ENCODE measurements around the gene AGFG1. TPM values are rescaled to one million over a fixed set of nuclear protein-coding genes. Genes with fewer than 3 reads are reported as not detected.

AGFG1 gene
- total RNA-seq, 4 donors from 2014 or later: 42.1 to 83.1 (median 53.5) TPM

DNA sequence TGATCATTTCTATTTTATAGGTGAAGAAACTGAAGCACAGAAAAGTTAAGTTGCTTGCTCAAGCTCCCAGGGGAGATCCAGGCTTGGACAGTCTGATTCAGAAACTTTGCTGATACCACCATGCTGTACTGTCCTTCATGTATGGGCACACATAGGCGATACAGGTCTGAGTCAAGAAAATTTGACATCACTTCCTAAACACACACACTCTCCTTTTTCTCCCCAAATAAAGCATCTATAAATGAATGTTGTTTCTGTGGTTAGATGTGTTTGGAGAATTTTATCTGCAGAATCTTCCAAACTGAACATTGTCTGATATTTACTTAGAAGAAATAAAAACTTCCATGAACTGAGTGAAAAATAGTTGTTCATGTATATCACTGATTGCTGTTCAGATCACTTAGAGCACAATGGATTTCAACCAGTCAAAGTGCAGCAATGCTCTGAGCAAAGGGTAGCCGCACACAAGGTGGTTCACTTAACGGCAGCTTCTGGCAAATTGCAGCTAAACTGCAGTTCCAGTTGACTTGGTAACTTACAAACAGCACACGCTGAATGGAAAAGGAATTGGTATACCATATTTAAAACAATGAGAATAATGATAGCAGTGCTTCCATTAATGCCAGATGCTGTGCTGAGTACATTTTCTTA lies 10.0 kb upstream of the AGFG1 start:
- WGBS, 2 donors: 84 to 91% methylated on average over 4 of the region's 4 CpGs
- H3K4me1 ChIP-seq: no peaks in the 10 kb centered on the region
- no peaks in the 10 kb centered on the region for H3K36me3 ChIP-seq
- no peak overlapping the region for H3K4me3 ChIP-seq
- no peaks in the 10 kb centered on the region for H3K27me3 ChIP-seq
- H3K27ac ChIP-seq: no peak overlapping the region
- H3K9me3 ChIP-seq: no peaks in the 10 kb centered on the region
- TF ChIP-seq, protein P1, sequence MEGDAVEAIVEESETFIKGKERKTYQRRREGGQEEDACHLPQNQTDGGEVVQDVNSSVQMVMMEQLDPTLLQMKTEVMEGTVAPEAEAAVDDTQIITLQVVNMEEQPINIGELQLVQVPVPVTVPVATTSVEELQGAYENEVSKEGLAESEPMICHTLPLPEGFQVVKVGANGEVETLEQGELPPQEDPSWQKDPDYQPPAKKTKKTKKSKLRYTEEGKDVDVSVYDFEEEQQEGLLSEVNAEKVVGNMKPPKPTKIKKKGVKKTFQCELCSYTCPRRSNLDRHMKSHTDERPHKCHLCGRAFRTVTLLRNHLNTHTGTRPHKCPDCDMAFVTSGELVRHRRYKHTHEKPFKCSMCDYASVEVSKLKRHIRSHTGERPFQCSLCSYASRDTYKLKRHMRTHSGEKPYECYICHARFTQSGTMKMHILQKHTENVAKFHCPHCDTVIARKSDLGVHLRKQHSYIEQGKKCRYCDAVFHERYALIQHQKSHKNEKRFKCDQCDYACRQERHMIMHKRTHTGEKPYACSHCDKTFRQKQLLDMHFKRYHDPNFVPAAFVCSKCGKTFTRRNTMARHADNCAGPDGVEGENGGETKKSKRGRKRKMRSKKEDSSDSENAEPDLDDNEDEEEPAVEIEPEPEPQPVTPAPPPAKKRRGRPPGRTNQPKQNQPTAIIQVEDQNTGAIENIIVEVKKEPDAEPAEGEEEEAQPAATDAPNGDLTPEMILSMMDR (IDR thresholded peaks at IDR 0.05): no peak
- TF ChIP-seq POLR2A (IDR thresholded peaks at IDR 0.05) (no peak), EP300 (IDR thresholded peaks at IDR 0.05) (no peak)
- no peak for DNase-seq (ENCODE audit: low spot score in 2 of 2)

DNA sequence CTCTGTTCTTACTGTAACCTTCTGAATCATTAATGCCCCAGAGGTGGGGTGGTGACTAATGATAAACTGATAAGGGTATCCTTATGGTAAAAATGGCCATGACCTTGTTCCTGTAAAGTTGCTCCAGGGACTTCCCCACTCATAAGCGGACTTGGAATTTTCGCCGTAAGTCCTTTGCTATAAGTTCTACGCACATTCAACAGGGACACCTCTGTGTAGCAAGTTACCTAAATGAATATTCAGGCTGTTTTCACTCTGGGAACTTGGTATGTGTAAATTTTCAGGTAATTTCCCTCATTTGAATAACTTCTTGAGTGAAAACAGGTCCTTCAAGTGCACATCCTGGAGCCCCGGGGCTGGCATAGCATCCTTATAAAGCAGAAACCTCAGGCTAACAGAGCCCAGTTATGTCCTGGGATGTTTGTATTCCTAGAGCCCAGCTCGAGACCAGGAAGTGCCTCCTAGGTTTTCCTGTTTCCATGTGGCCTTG lies 9.4 kb upstream of the AGFG1 start:
- H3K9me3 ChIP-seq: no peaks in the 10 kb centered on the region
- no peak for DNase-seq (ENCODE audit: low spot score in 2 of 2)
- WGBS, 2 donors: 89 to 91% methylated on average over 6 of the region's 6 CpGs
- no peak overlapping the region for H3K27ac ChIP-seq
- no peaks in the 10 kb centered on the region for H3K36me3 ChIP-seq
- no peak overlapping the region for H3K4me3 ChIP-seq
- H3K27me3 ChIP-seq: no peaks in the 10 kb centered on the region
- H3K4me1 ChIP-seq: no peaks in the 10 kb centered on the region
- no peak for TF ChIP-seq POLR2A (IDR thresholded peaks at IDR 0.05)
- TF ChIP-seq, protein P1 (IDR thresholded peaks at IDR 0.05): no peak
- no peak for TF ChIP-seq EP300 (IDR thresholded peaks at IDR 0.05)

DNA sequence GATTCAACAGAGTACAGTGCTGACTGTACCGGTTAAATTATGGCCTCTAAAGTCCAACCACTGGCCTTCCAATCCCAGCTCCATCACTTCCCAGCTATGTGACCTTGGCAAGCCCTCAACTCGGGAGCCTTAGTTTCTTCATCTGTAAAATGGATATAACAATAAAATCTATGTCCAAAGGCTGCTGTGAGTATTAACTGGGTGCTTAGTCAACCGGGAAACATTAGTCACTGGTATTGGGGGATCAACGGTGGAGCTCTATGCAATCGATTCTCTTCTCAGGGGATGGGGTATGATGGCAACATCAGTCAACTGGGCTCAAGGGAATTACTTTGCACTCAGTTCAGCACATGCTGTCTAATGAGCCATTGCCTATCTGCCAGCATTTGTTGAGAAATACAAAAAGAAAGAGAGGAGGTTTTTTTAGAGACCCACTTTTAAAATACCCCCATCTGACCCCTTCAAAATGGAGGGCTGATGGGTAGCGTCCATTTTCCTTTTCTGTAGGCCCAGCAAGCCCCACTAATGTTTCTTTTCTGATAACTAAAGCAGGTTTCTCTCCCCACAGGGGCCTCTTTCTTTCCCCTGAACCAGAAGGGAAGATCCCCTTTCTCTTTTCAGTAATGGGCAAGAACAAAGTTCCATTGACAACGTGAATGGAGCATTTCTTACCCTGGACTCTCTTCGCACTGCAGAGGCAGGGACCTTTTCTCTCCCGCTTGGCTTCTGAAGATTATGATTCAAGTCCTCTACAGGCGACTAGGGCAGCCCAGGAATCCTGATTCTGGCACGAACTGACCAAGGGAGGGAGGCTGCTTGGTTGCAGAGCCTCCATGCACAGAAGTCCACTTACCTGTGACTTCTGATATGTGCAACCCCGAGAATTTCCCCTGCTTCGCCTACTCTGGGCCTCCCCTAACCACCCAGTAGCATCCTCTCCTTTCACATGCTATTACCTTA lies 8.7 kb upstream of the AGFG1 start:
- WGBS, 2 donors: 68 to 79% methylated on average over 13 of the region's 13 CpGs
- no peaks in the 10 kb centered on the region for H3K36me3 ChIP-seq
- no peak overlapping the region for H3K27ac ChIP-seq
- H3K27me3 ChIP-seq: no peaks in the 10 kb centered on the region
- H3K9me3 ChIP-seq: no peaks in the 10 kb centered on the region
- TF ChIP-seq EP300 (IDR thresholded peaks at IDR 0.05) (no peak), POLR2A (IDR thresholded peaks at IDR 0.05) (no peak)
- TF ChIP-seq, protein P1 (IDR thresholded peaks at IDR 0.05): no peak
- H3K4me3 ChIP-seq: no peak overlapping the region
- no peaks in the 10 kb centered on the region for H3K4me1 ChIP-seq
- DNase-seq (ENCODE audit: low spot score in 2 of 2): no peak

DNA sequence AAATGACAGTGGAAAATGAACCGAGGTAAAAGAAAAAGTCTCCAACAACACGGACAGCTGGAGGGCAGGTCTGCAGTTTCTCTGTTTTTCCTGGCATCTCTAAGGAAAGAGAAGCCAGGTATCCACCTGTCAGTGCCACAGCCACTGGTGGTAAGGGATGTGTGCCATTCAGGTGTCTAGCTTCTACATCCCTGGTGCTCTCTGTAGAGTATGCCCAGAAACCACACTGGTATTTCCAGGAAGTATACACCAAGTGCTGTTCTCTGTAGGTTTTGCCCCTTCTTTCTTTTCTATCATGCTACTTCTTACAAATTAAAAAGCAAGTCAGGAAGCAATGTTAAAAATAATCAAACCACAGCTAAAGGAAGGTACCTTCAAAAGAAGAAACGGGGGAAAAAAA lies 7.6 kb upstream of the AGFG1 start:
- WGBS, 2 donors: 75 to 89% methylated on average over 3 of the region's 3 CpGs
- DNase-seq (ENCODE audit: low spot score in 2 of 2): no peak
- Histone ChIP-seq H3K27ac (no peak overlapping the region), H3K36me3 (no peaks in the 10 kb centered on the region), H3K4me3 (no peak overlapping the region), H3K4me1 (no peaks in the 10 kb centered on the region), H3K27me3 (no peaks in the 10 kb centered on the region), H3K9me3 (no peaks in the 10 kb centered on the region)
- no peak for TF ChIP-seq EP300 (IDR thresholded peaks at IDR 0.05)
- TF ChIP-seq, protein P1 (IDR thresholded peaks at IDR 0.05): no peak
- no peak for TF ChIP-seq POLR2A (IDR thresholded peaks at IDR 0.05)

DNA sequence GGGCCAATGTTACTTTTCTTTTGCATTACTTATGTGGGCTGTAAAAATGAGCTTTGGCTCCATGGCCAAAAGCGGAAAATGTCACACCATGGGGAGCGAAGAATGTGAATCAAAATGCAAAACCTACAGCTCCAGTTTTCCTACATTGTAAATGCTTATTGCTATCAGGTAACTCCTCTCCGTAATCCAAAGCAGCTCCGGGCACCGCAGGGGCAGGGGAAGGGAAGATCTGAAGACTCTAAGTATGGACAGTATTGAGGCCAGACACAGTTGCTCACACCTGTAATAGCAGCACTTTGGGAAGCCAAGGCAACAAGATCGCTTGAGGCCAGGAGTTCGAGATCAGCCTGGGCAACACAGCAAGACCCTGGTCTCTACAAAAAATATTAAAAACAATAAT lies 7.1 kb upstream of the AGFG1 start:
- H3K9me3 ChIP-seq: no peaks in the 10 kb centered on the region
- H3K4me3 ChIP-seq: no peak overlapping the region
- TF ChIP-seq POLR2A (IDR thresholded peaks at IDR 0.05) (no peak), EP300 (IDR thresholded peaks at IDR 0.05) (no peak)
- TF ChIP-seq, protein P1 (IDR thresholded peaks at IDR 0.05): no peak
- DNase-seq (ENCODE audit: low spot score in 2 of 2): no peak
- H3K4me1 ChIP-seq: no peaks in the 10 kb centered on the region
- H3K27me3 ChIP-seq: no peaks in the 10 kb centered on the region
- no peaks in the 10 kb centered on the region for H3K36me3 ChIP-seq
- 86 to 92% methylated on average over 7 of the region's 7 CpGs for WGBS, 2 donors
- no peak overlapping the region for H3K27ac ChIP-seq
